ENCODE results near the gene PHC2.

GRCh38 chr1:33284049-33284448 lies 146.8 kb downstream of the PHC2 start:
- TF ChIP-seq POLR2A (IDR thresholded peaks at IDR 0.05; ENCODE audit: extremely low read depth, insufficient read length) (no peak), CTCF (IDR thresholded peaks at IDR 0.05; ENCODE audit: low read depth, low read length) (no peak), MAX (IDR thresholded peaks at IDR 0.05; ENCODE audit: low read depth, low read length) (no peak)

Measured in NB4 (cell line).